A673 (cell line): ENCODE measurements around the gene PAX3.

ENCODE experiments used
- EZH2 ChIP-seq: fragments of 200-600 bp; sonication (generic); IDR thresholded peaks from 2 replicates; pipeline ENCODE4 v1.6.1; 2017; ENCODE audit warnings: borderline replicate concordance, low read depth, mild to moderate bottlenecking, mixed read lengths, antibody characterized with exemption, low read length; ENCODE audit not compliant: poor library complexity, severe bottlenecking
- TF ChIP-seq, protein P1 (sequence below): fragments of 300-800, 200-600 bp; sonication (generic); conservative IDR thresholded peaks from 2 replicates; pipeline ENCODE4 v1.5.1; 2017; ENCODE audit warnings: low read depth, mild to moderate bottlenecking, antibody characterized with exemption, low read length, moderate library complexity, mixed read lengths

DNA sequence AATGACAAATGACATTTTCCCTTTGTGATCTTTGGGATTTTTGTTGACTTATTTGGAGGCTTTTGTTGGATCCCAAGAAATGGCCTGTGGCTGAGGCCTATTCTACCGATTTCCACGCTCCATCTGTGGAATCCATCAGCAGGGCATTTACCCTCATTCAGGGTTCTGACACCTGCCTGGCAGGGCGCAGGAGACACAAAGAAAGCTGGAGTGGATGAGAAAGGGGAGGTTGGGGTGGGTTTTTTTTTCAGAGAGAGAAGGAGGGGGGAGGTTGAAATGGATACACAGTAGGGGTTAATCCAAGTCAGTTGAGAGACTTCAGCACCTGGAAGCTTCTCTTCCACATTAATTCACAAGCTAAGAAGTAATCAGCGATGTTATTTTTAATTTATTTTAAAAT, 59.7 kb downstream of the PAX3 start:
- TF ChIP-seq, protein P1, sequence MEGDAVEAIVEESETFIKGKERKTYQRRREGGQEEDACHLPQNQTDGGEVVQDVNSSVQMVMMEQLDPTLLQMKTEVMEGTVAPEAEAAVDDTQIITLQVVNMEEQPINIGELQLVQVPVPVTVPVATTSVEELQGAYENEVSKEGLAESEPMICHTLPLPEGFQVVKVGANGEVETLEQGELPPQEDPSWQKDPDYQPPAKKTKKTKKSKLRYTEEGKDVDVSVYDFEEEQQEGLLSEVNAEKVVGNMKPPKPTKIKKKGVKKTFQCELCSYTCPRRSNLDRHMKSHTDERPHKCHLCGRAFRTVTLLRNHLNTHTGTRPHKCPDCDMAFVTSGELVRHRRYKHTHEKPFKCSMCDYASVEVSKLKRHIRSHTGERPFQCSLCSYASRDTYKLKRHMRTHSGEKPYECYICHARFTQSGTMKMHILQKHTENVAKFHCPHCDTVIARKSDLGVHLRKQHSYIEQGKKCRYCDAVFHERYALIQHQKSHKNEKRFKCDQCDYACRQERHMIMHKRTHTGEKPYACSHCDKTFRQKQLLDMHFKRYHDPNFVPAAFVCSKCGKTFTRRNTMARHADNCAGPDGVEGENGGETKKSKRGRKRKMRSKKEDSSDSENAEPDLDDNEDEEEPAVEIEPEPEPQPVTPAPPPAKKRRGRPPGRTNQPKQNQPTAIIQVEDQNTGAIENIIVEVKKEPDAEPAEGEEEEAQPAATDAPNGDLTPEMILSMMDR = no peak
- TF ChIP-seq EZH2 = no peak
